HG03045 (cell line): ENCODE results near the gene RPS3A.
"Not testable (repeated sequence)": the region's sequence is repeated elsewhere in the genome, so short reads cannot be mapped to it uniquely, and the experiment has no call there.

Experiments used
- ATAC-seq: cut with Tn5 transposase; IDR thresholded peaks from one replicate; pipeline ENCODE4 v1.9.1; 2021; ENCODE audit warnings: mild to moderate bottlenecking, moderate library complexity; ENCODE audit not compliant: unreplicated experiment

The RPS3A gene

DNA sequence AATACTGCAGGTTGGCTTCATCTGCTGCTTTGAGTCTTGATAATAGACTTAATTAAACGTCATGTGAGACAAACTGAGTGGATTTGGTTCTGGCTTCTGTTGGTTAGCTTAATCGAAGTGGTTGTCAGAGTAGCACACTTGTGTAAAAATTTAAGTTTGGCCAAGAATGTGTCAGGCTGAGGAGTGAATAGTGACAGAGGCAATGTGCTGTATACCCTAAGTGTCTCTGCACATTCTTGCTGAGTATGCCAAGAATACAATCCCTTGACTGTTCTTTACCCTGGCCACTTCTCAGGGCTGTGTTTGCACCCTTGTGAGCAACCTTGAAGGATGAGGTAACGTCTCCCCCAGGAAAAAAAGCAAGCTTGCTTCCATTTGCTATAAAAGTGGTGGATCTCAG lies 14.9 kb downstream of the RPS3A start:
- ATAC-seq = no peak

DNA sequence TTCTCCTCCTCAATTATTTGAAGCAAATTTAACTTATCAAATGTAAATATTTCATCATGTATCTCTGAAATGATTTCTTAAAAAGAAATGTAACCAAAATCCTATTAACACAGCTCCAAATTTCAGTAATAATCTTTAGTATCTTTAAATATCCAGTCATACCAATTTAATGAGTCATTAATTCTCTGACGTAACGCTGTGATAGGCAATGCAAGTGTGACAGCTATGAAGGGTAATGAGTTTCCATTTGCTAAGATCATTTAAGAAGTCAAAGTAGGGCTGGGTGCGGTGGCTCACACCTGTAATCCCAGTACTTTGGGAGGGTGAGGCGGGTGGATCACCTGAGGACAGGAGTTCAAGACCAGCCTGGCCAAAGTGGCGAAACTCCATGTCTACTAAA lies 15.6 kb downstream of the RPS3A start:
- no peak for ATAC-seq

DNA sequence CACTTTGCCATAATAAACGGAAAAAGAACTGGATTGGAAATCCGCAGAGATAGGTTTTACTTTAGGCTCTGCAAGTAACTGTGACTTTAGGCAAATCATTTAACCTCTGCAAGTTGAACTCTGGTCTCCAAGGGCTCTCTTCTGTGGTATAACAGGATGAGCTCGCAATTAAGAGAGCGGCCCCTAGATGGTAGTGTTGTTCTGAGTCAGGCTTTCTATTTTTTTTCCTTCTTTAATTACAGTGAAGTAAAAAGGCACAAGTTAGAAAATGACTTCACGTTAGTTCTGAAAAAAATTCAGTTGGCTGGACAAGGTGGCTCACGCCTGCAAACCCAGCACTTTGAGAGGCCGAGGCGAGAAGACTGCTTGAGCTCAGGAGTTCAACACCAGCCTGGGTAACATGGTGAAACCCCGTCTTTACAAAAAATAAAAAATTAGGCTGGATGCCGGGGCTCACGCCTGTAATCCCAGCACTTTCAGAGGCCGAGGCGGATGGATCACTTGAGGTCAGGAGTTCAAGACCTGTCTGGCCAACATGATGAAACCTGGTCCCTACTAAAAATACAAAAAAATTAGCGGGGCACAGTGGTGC lies 18.0 kb downstream of the RPS3A start:
- peak; percentile 81 for ATAC-seq

DNA sequence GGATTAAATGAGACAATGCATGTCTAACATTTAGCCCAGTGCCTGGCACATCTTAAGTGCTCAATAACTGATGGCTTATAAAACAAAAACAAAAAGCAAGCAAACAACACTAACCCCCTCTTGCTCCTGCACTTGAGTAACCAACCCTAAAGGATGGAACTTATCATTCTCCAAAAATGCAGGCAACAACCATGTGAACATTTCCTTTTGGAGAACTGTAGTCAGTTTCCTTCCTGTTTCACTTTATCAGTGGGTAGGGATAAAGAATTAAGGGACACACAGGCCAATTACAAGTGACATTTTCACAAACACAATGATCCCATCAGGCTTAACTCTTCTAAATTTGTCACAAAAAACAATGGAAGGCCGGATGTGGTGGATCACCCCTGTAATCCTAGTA lies 30.4 kb downstream of the RPS3A start:
- ATAC-seq = no peak

DNA sequence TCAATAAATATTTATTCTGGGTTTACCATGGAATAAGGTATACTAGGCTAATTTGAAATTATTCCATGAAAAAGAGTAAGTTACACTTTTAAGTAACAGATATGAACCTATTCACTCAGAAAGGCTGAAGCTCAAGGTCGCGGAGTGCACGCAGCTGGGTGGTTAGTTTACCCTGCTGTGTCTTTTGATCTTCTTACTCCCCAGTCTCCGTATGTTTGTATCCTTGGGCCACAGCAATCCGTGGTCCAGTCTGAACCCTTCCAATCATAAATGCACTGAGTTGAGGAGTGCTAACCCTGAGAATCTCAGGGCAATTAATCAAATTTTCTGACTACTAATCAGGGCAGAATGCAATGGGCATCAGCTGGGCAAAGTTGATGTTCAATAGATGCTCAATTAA lies 33.9 kb downstream of the RPS3A start:
- no peak for ATAC-seq

DNA sequence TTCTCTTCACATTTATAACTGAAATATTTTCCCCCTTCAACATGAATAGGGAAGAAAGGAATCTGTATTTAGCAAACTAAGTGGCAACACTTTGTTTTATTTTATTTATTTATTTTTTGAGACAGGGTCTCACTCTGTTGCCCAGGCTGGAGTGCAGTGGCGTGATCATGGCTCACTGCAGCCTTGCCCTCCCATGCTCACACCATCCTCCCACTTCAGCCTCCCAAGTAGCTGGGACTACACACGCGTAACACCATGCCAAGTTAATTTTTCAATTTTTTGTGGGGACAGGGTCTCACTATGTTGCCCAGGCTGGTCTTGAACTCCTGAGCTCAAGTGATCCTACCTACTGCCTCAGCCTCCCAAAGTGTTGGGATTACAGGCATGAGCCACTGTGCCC lies 36.6 kb downstream of the RPS3A start:
- ATAC-seq = not testable (repeated sequence)

DNA sequence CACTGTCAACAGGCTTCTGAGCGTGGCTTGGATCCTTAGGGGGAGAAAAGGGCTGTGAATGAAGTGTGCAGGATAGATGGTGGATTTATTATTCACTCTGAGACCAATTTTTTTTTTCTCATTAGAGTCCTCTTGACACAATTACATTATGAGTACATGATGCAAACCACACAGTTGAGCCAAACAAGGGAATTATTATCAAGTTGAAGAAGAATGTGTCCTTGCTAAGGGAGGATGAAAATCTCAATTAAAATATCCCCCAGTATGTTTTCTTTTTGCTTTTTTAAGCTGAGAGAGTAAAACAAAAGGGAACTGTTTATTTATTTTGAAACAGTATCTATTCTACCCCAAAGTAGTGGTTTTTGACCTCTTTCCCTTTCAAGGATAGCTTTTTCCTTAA lies 40.4 kb downstream of the RPS3A start:
- ATAC-seq = no peak

DNA sequence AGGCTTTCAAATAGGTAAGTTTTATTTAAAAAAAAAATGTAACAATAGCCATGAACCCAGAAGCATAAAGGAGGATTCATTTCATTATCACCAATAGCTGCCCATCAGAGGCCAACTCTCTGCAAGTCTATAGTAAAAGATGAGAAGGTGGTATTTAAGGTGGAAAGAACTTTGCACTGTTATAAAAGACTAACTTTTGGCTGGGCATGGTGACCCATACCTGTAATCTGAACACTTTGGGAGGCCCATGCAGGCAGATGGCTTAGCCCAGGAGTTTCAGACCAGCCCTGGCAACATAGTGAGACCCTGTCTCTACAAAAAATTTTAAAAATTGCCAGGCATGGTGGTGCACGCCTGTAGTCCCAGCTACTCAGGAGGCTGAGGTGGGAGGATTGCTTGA lies 43.3 kb downstream of the RPS3A start:
- no peak for ATAC-seq

DNA sequence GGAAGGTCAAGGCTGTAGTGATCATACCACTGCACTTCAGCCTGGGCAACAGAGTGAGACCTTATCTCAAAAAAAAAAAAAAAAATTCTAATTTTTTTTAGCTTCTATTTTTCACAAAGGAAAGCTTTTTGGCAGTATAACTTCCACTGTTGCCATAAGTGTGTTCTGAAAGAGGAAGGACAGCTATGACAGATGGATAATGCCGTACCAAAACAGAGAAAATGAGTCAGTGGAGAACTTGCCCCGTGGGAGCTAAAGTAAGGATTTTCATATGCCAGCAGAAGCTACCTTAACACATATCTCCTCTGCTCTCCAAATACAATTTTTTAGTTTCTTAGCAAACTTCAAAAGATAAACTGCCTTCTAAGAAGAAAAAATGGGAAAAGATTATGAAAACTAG lies 43.7 kb downstream of the RPS3A start:
- no peak for ATAC-seq

DNA sequence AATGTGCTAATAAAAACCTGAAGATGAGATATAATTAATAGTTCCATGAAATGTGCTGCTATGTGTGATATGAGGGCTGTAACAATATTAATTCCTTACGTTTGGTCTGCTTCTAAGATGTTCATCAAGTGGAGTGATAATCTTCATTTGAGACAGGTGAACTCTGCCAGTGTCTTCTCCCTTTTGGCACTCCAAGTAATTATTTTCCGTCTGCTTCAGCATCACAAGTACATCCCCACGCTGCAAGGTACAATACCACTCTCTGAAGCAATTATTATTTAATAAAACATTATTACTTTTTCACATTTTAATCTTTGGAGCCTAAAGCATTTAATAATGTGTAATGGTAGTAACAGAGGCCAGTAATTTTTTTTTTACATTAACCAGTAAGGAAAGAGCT lies 44.4 kb downstream of the RPS3A start:
- ATAC-seq = no peak

DNA sequence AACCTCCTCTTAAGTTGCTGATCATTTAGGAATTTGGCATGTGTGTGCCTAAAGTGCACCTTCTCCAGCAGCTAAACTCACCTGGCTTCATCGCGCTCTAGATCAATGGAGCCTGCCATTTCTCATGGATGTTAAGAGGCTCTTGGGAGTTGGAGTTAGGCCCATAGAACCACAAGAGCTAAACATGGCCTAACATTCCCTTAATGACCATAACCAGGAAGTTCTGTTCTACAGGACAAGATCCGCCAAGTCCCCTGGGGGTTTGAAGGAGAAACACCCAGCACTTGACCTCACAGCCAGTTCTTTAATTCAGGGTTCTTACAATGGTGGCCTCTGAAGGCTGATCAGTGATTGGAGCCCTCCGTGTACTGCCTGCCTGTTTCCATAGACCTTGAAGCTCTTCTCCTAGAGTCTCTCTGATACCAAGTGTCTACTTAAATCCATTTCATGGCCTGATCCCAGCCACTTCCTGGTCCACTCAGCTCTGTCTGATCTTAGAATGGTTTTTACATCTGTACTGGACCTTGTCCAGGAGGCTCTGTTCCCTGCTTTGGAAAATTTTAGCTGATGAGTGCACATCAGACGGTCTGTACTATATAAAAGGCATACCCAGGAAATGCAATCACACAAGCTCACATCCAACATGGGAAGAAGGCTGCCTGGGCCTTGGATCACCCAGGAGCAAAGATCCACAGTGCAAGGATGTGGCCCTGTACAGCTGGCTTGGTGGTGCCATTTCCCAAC lies 45.1 kb downstream of the RPS3A start:
- no peak for ATAC-seq

DNA sequence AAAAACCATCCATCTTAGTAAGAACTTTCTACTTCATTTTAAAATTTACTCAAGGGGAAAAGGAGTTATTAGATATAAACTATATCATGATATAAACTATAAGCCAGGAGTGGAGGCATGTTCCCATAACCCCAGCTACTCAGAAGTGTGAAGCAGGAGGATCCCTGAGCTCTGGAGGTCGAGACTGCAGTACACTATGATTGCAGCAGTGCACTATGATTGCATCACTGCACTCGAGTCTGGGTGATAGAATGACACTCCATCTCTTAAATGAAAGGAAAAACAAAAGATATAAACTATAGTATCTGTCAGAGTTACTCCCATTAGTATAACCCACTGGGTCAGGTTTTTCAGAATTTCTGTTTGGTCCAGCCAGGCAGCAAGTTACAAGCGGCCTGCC lies 47.6 kb downstream of the RPS3A start:
- ATAC-seq = no peak

DNA sequence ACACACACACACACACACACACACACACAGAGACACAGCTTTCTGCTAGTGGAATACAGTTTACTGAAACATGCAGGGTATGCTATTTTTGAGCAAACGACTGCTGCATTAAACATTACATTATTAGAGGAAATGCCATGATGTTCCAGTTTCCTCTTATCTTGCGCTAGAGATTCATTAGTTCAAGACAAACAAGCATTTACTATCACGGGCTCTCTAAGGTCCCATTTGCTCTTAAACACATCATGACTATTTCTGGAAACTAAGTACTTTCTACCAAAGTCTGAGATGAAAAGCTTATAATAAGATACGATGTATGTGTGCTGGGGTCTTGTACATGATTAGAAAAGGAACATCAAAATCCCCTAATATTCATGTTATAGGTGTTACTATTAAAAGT lies 48.8 kb downstream of the RPS3A start:
- no peak for ATAC-seq

DNA sequence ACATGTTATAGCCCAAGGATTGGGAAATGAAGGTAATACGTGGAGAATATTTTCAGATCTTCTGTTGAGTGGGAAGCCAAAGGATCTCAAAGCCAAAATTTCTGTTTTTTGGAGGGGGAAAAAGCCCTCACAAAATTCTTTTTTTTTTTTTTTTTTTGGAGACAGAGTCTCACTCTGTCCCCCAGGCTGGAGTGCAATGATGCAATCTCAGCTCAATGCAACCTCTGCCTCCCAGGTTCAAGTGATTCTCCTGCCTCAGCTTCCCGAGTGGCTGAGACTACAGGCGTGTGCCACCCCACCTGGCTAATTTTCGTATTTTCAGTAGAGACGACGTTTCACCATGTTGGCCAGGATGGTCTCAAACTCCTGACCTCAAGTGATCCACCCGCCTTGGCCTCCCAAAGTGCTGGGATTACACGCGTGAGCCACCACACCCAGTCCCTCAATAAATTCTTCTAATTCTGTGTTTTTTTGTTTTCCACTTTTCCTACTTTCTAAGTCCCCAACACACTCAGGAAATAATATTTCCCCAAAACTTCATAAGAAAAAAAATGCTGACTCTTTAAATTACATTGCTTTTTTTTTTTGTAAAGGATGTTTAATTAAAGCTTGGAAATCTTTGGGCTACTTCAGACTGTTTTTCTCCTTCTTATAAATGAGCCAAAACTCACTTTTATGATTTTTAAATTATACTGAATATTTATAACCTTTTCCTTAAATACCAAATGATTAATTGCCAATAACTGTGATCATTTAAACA lies 51.6 kb downstream of the RPS3A start:
- no peak for ATAC-seq

DNA sequence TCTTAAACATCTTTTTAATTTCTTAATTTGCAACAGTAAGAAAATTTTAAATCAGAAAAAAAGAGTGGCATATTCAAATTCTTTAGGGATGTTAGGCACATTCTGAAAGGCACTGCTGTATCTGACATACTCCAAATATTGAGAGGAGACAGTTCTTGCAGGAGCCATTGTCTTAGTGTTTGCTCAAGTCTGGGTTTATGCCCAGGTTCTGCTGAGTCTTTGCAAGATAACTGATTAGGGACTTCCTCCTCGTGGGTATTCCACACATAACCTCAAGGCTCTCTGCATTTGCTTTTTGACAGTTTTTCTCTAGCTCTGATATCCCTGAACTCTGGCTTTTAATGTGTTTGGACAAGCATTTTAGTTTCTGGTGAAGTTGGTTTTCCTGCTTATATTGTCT lies 52.6 kb downstream of the RPS3A start:
- ATAC-seq = no peak

DNA sequence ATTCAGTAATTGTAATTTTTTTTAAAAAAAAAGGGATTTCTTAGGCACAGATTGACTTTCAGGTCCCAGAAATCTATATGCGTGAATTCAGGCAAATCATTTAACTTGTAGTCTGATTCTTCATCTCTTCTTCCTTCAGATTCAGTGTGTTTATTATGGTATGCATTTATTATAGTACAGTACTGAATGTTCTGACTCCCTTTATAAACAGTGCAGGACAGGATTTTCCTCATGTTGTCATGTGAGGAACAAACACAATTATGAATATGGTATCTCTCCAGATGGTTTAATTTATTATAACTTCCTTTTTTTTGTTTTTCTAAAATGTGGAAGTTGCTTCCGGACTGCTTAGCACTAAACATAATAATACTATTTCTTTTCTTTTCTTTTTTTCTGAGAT lies 54.2 kb downstream of the RPS3A start:
- no peak for ATAC-seq
